GM18858 (cell line): ENCODE results near the gene OCLN.
A peak's percentile ranks its signal among the peaks of the same experiment; 100 is the strongest.
"Not testable (repeated sequence)": the region's sequence is repeated elsewhere in the genome, so short reads cannot be mapped to it uniquely, and the experiment has no call there.

Source experiments
- ATAC-seq: cut with Tn5 transposase; IDR thresholded peaks from one replicate; pipeline ENCODE4 v1.9.1; 2021; ENCODE audit not compliant: unreplicated experiment

The OCLN gene, protein sequence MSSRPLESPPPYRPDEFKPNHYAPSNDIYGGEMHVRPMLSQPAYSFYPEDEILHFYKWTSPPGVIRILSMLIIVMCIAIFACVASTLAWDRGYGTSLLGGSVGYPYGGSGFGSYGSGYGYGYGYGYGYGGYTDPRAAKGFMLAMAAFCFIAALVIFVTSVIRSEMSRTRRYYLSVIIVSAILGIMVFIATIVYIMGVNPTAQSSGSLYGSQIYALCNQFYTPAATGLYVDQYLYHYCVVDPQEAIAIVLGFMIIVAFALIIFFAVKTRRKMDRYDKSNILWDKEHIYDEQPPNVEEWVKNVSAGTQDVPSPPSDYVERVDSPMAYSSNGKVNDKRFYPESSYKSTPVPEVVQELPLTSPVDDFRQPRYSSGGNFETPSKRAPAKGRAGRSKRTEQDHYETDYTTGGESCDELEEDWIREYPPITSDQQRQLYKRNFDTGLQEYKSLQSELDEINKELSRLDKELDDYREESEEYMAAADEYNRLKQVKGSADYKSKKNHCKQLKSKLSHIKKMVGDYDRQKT

DNA sequence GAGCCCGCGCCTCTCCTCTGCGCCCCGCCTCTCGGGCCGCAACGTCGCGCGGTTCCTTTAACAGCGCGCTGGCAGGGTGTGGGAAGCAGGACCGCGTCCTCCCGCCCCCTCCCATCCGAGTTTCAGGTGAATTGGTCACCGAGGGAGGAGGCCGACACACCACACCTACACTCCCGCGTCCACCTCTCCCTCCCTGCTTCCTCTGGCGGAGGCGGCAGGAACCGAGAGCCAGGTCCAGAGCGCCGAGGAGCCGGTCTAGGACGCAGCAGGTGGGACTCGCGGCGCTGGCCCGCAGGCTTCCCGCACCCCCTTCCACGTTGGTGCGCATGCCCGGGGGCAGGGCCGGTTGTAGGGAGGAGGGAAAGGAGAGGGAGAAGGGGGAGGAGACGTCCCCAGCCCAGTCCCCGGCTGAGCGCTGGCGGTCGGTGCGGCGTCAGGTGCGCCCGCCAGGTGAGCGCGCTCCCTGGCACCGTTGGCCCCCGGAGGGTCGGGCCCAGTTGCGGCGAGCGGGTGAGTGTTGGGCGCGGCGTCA is at the start of gene OCLN:
TSS of gene OCLN (plus strand) at position 400 of the 532 bp plus-strand sequence. CDS start 11,455 bp downstream, outside the sequence.
- ATAC-seq, result no peak

DNA sequence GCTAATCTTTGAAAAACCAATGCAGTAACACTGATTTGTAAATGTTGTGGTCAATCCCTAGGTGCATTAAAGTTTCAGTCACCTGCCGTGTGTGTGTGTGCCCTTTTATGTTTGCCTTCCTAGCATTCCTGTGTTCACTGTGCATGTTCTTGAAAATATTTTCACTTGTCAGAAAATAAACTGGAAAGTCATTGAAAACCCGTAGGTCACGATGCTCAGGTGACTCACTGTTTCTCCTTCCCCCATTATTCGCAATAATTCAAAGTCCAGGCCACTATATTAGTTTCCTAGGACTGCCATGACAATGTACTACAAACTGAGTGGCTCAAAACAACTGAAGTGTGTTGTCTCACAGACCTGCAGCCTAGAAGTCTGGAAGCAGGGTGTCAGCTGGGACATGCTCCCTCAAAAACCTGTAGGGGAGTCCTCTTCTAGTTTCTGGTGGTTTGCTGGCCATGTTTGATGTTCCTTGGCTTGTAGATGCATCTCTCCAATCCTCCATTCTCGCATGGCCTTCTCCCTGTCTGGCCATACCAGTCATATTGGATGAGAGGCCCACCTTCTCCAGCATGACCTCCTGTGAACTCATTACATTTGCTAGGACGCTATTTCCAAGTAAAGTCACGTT is 48.3 kb upstream of the OCLN start:
- no peak for ATAC-seq

DNA sequence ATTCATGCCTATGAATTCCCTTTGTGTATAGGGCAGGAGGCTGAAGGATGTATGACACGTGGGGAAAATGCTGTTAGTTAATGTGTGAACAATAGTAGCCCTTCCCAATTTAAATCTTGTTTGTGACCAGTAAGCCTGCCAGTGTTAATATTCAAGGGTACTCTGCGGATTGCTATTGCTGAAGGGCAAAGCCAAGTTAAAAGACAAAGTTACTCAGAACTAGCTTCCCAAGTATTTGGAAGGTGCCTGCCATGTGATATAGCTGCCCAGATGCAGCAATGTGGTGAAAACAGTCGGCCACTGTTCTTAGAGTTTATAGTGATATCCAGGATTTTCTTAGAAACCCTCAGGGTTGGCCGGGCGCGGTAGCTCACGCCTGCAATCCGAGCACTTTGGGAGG is 43.1 kb upstream of the OCLN start:
- ATAC-seq, result no peak

DNA sequence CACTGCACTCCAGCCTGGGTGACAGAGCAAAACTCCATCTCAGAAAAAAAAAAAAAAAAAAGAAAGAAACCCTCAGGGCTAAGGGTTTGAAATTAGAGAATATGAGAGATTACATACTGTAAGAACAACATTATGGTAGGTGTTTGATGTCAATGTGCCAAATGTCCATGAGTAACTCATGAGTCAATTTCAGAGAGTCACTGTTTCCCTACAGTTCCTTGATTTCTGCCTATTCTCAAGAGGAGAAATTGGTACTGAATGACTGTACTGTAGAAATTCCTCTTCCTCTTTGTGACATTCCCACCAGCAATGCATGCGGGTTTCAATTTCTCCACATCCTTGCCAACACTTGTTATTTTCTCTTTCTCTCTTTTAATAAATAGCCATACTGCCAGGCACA is 42.5 kb upstream of the OCLN start:
- no peak for ATAC-seq

DNA sequence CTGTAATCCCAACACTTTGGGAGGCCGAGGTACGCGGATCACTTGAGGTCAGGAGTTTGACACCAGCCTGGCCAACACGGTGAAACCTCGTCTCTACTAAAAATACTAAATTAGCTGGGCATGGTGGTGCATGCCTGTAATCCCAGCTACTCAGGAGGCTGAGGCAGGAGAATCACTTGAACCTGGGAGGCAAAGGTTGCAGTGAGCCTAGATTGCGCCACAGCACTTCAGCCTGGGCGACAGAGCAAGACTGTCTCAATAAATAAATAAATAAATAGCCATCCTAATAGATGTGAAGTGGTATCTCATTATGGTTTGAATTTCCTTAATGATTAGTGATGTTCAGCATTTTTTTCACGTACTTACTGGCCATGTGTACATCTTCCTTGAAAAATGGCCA is 42.1 kb upstream of the OCLN start:
- not testable (repeated sequence) for ATAC-seq

DNA sequence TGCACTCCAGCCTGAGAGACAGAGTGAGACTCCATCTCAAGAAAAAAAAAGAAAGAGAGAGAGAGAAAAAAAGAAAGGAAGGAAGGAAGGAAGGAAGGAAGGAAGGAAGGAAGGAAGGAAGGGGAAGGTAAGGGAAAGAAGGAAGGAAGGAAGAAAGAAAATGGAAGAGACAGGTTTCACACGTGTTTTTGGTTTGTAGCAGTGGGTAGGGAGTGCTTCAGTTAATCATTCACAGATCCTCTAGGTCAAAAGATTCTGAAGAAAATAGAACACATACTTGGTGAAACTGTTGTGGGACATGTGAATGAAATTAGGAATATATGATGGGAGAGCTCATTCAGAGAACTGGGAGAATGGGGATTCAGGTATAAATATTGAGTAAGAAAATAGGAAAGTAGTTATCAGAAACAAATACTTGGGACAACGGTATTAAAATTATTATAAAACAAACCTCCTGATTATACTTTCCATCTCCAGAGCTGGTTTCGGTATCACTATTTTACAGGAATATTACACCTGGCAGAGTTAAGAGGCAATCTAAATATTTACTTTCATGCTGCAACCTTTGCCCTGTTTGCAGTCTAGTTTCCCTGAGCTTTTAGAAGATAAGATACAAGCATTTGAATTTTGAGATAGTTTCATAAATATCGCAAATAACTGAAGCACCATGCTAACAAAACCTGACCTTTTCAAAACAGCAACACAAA is 40.5 kb upstream of the OCLN start:
- ATAC-seq, result no peak

DNA sequence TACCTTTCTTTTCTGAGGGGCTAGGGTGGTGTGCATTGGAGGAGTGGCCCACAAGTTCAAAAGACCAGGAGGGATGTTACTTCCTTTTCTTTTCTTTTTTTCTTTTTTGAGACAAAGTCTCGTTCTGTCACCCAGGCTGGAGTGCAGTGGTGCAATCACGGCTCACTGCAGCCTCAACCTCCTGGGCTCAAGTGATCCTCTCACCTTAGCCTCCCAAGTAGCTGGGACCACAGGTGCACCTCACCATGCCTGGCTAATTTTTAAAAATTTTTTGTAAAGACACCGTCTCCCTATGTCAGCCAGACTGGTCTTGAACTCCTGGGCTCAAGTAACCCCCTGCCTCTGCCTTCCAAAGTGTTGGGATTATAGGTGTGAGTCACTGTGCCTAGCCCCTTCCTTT is 39.1 kb upstream of the OCLN start:
- ATAC-seq, result not testable (repeated sequence)

DNA sequence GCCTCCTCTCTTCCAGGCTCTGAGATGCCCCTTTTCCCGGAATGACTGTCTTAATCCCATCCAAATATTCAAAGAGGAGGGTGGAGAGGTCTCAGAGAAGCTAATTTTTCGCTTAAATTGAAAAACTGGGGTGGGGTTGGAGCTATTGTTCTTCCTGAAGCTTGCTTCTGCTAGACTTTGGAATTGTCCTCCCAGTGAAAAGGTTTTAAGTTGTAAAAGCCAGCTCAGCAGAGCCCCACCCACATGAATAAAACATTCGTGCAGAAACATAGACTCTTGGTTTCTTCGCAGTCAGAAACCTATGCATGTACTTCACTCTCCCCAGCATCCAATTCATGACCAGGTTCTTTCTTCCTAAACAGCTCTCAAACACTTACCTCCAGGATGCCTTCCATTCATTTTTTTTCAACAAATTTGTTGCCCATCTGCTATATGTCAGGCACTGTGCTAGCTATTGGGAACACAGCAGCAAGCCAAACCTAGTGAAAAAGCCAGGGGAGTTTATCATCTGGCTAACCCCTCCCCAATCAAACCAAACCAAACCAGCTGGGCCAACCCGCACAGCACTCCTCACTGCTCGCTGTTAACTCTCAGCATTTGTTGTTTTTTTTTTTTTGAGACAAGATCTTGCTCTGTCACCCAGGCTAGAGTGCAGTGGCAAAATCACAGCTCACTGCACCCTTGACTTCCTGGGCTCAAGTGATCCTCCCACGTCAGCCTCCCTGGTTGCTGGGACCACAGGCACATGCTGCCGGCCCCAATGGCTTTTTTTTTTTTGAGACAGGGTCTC is 37.9 kb upstream of the OCLN start:
- no peak for ATAC-seq

DNA sequence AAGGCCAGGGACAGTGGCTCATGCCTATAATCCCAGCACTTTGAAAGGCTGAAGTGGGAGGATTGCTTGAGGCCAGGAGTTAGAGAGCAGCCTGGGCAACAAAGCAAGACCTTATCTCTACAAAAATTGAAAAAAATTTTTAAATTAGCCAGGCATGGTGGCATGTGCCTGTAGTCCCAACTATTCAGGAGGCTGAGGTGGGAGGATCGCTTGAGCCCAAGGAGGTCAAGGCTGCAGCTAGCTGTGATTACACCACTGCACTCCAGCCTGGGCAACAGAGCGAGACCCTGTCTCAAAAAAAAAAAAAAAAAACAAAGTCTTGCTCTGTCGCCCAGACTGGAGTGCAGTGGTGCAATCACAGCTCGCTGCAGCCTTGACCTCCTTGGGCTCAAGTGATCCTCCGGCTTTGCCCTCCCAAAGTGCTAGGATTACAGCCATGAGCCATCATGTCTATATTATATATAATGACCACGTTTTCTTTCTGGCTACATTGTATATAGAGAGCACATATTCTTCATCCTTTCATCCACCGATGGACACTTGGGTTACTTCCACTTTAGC is 37.1 kb upstream of the OCLN start:
- not testable (repeated sequence) for ATAC-seq

DNA sequence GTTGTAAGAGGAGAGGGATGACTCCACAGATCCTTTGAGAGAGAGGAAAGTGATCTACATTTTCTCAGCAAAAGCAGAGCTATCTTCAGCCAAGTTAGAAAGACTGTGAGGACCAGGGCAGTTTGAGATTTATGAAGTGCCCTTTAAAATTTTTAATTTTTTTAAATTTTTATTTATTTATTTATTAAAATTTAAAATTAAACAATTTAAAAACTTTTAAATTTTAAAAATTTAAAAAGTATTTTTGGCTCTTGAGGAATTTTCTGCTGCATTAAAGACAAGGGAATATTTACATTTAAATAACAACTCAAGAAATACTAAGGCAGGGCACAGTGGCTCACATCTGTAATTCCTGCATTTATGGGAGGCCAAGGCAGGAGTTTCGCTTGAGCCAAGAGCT is 30.4 kb upstream of the OCLN start:
- ATAC-seq, result no peak

DNA sequence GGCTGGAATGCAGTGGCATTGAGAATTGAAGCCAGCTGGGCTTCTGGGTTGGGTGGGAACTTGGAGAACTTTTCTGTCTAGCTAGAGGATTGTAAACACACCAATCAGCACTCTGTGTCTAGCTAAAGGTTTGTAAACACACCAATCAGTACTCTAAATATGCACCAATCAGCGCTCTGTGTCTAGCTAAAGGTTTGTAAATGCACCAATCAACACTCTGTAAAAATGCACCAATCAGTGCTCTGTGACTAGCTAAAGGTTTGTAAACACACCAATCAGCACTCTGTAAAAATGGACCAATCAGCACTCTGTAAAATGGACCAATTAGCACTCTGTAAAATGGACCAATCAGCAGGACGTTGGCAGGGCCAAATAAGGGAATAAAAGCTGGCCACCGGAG is 26.2 kb upstream of the OCLN start:
- ATAC-seq, result not testable (repeated sequence)

DNA sequence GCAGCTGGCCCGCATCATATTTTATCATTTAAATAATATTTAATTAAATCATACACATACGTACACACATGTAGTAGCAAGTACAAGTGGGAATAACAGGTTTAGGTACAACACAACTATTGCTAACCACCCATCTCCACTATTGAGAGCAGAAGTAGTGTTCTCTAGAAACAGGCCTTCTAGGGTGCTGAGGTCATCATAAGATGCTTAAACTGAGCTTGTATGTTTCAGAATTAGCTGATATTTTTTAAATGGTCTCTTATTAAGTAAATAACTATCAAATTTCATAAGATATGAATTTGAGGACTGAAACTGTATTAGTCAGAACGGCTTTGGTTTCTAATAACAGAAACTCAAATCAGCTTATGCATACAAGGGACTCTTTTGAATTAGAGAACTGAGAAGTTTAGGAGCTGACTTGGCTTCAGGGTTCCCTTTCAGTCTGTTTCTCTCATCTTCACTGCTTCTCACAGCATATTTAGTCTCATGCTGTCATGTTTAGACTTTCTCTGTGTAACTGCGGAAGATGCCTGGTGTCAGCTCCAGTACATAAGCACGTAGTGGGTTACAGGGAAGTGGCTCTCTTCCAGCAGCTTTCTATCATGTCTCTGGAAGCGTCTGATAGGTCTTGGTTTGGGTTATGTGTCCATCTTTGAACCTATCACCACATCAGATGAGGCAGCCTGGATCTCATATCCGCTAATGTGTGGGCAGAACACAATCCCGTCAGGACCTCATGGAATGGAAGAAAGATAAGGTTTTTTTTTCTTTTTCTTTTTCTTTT is 25.0 kb upstream of the OCLN start:
- ATAC-seq, result peak; percentile 93

DNA sequence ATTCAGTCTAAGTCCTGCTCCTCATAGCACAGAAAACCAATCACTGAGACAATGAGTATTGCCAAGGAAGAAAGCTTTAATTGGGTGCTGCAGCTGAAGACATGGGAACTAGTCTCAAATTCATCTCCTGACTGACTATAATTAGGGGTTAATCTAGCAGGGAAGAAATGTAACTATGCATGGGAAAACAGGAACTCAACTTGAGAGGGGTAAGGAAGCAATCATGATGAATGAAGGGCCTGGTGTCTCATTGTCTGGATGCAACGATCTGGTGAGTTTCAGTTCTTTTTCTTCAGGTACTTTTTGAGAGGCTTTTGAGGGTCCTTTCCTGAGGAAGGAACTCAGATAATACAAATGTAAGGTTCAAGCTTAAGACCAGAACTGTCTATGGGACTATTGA is 24.0 kb upstream of the OCLN start:
- ATAC-seq, result no peak

DNA sequence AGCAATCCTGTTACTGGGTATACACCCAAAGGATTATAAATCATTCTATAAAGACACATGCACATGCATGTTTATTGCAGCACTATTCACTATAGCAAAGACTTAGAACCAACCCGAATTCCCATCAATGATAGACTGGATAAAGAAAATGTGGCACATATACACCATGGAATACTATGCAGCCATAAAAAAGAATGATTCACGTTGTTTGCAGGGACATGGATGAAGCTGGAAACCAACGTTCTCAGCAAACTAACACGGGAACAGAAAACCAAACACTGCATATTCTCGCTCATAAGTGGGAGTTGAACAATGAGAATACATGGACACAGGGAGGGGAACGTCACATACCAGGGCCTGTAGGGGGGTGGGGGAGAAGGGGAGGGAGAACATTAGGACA is 21.1 kb upstream of the OCLN start:
- not testable (repeated sequence) for ATAC-seq

DNA sequence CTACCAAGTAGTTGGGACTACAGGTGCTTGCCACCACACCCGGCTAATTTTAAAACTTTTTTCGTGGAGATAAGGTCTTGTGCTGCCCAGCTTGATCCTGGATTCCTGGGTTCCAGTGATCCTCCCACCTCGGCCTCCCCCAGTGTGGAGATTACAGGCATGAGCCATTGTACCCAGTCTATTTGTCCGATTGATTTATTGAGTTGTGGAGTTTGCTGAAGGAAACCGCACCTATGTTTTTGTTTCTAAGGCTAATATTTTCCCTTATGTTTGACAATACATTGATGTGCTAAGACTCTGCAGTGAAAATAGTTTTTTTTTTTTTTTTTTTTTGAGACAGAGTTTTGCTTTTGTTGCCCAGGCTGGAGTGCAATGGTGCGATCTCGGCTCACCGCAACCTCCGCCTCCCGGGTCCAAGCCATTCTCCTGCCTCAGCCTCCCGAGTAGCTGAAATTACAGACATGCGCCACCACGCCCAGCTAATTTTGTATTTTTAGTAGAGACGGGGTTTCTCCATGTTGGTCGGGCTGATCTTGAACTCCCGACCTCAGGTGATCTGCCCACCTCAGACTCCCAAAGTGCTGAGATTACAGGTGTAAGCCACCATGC is 20.0 kb upstream of the OCLN start:
- ATAC-seq, result not testable (repeated sequence)

DNA sequence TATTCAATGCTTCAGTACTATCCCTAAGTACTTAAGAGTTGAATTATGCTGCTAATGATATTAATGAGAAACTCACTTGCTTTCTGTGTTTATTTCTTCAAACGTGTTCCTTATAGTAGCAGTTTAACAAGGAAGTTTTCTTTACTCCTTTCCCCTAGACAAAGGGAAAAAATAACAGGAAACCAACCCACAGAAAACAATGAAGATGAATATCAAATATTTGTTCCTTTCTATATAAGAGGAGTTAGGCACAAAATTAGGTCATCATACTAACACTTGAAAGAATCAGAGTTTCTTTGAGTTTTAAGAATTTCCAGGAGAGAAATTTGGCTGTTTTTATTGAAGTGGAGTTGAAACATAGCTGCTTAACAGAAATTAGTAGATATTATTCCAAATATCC is 15.4 kb upstream of the OCLN start:
- ATAC-seq, result no peak

DNA sequence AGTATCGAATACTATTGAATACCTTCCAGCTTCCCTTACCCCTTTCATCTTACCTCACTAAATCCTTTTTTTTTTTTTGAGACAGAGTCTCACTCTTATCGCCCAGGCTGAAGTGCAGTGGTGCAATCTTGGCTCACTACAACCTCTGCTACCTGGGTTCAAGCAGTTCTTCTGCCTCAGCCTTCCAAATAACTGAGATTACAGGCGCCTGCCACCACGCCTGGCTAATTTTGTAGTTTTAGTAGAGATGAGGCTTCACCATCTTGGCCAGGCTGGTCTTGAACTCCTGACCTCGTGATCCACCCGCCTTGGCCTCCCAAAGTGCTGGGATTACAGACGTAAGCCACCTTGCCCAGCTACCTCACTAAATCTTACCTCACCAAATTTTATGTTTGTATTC is 14.3 kb upstream of the OCLN start:
- ATAC-seq, result not testable (repeated sequence)

DNA sequence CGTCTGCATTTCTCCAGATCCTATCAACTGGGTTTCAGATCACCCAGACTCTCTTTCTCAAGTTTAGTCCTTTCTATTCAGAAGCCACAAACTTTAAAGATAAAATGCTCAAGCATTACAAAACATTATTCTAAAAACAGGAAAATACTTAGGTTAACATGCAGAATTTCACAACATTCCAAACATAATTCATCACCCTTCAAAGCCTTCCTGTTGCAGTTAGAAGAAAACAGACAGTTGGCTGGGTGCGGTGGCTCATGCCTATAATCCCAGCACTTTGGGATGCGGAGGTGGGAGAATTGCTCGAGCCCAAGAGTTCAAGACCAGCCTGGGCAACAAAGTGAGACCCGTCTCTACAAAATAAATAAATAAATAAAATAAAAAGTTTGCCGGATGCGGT is 7.7 kb upstream of the OCLN start:
- ATAC-seq, result no peak

DNA sequence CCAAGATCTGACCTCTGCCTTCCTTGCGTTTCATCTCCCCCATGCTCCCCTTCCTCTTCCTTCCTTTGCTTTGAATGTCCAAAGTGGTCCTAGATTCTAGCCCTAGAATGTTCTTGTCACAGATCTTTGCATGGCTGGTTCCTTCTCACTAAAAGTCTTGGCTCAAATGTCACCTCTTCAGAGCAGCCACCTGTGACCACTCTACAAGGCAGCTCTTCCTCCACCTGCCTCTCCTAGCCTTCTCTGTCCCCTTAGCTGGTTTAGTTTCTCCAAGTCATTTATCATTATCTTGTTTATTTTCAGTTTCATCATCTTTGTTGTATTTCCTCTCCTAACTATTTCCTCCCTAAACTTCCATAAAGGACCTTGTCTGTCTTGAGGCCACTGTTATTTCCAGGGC is 7.1 kb upstream of the OCLN start:
- ATAC-seq, result no peak
